LNCAP (cell line): ENCODE data around the gene CKLF.

Source experiments
- TF ChIP-seq, protein P1 (sequence below): fragments of 450-650 bp; IDR thresholded peaks from 2 replicates; pipeline ENCODE4 v1.5.1; 2017; ENCODE audit warnings: mild to moderate bottlenecking

CKLF gene

DNA sequence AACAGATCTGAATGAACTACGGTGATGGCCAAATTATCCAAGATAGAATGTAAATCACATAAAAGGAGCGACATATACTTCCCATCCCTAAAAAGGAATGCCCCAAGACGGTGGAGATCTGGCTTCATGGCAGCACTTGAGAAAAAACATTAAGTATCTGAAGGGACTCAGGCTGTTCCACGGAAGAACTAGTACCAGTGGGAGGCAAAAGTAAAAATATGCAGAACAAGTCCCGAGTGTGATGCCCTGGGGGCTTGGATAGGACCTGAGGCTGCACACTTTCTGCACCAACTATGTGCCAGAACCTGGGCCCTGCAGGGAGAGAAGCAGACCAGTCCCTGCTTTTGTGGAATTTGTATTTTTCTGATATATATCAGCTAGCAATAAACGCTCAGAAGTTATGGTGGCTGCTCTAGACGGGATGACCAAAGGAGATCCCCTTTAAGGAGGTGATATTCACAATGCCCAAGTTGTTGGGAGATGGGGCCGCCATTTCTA, 539 bp upstream of the CKLF start:
- TF ChIP-seq, protein P1, sequence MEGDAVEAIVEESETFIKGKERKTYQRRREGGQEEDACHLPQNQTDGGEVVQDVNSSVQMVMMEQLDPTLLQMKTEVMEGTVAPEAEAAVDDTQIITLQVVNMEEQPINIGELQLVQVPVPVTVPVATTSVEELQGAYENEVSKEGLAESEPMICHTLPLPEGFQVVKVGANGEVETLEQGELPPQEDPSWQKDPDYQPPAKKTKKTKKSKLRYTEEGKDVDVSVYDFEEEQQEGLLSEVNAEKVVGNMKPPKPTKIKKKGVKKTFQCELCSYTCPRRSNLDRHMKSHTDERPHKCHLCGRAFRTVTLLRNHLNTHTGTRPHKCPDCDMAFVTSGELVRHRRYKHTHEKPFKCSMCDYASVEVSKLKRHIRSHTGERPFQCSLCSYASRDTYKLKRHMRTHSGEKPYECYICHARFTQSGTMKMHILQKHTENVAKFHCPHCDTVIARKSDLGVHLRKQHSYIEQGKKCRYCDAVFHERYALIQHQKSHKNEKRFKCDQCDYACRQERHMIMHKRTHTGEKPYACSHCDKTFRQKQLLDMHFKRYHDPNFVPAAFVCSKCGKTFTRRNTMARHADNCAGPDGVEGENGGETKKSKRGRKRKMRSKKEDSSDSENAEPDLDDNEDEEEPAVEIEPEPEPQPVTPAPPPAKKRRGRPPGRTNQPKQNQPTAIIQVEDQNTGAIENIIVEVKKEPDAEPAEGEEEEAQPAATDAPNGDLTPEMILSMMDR, result no peak

DNA sequence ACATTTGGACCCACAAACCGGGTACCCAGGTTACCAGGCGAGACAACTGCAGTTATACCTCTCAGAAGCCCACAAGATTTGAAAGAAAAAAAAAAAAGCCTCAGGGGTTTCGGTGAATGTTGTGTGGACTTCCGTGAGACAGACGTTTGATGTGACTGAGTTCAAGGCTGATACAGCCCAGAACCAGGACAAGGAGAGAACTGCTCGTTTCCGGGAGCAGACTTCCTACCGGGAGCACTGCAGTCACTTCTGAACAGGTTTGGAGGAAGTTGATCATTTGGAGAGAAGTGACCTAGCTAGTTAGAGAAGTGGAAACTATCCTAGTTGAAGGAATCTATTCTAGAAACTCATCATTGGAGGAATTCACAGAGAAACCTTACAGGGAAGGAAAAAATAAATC, 847 bp downstream of the CKLF start:
- TF ChIP-seq, protein P1, result no peak

DNA sequence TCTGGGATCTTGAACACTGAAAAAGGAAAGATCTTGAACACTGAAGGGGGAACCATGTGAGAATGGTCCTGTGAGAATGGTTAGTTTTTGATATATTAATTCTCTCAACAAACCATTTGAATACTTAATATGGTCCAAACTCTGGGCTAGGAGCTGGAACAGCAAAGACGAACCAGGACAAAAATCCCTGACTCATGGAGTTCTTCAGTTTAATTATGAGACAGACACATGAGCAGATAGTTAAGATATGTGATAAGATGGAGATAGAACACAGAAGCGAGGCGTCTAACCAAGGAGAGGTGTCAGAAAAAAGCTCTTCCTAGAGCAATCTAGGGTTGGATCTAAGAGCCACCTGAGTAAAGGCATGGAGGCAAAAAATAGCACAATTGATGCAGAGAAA, 1.6 kb downstream of the CKLF start:
- TF ChIP-seq, protein P1, result no peak

DNA sequence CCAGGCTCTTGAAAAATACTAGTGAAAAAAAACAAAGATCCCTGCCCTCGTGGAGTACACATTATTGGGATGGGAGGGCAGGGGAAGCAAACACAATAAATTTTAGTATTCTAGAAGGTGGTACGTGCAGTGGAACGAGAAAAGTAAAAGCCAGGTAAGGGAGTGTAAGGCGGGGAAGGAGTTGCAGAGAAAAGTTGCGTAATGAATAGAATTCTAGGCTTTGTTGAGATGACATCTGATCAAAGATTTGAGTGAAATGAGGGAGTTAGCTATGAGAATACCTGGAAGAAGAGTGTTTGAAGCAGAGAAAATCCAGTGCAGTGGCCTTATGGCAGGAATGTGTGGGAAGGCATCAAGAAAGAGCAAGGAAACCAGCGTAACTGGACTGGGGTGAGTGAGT, 2.1 kb downstream of the CKLF start:
- TF ChIP-seq, protein P1, result no peak

DNA sequence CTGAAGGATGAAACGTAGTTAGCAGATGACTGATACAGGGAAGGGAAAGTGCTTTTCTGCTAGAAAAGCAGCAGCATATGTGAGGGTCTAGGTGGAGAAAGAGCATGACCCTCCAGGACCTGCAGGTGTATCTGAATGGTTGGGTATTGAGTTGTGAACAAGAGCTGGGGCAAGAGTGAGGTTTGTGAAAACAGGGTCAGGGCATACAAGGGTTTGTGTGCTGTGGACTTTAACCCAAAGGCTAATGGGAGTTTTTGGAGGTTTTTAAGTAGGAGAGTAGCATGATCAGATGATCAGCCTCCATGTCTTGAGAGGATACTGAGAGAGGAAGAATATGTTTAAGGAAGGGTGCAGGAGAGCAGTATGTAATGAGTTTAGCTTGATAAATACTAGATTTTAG, 7.7 kb downstream of the CKLF start:
- TF ChIP-seq, protein P1, result no peak

DNA sequence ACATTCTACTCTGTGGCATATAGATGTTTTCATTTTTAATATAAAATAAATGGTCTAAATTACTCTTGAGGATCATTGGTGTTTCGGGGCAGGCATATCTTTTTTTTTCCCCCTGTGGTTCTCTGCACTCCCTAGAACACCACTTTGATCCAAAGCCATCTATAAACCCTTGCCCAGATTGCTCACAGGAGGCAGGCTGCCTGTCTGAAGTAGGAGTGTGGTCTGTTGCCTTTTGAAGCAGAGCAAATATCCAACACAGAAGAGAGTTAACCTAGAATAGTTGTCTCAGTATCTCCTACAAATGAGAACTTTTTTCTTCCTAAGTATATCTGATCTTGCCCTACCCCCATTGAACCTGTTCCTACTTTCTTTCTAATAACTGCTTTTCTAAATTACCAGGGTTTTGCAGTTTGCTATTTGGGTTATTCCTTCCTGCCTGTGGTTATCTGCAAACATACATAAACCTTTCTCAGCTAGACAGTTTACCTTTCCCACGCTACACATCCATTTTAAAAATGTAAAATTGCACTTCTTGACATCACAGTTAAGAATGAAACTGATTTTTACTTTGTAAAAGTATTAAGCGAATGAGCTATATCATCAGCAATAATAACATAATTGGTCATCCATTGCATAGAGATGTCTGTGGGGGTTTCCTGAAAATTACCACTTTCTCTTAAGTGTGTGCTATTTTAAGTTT, 9.2 kb downstream of the CKLF start:
- TF ChIP-seq, protein P1, result no peak

DNA sequence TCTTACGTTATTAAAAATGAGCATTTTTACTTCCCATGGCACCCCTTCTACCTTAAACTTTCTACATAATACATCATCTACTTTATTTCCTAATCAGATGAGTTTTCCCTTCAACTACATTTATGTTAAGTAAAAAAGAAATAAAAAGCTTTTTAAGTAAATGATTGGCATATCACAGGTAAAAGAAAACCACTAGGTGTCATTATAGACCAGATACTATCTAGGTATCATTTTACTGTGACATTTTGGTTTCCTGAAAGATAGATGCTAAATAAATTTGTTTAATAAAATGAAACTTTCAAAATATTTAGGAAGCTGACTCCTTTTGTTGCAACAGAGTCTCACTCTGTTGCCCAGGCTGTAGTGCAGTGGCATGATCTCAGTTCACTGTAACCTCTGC, 10.0 kb downstream of the CKLF start:
- TF ChIP-seq, protein P1, result peak; percentile 25; the same call in 1 of the 2 replicates

DNA sequence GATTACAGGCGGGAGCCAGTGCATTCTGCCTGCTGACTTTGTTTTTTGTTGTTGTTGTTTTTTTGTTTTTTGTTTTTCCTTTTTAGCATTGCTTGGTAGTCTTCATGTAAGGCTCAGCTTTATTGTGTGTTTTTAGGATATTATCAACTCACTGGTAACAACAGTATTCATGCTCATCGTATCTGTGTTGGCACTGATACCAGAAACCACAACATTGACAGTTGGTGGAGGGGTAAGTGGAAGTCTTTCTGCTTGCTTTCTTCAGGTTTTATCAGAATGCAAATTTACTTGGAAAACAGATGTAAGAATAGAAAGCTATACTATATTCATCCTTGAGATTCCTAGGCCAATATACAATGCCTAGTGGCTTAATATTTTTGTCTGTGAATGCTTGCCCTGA, 10.6 kb downstream of the CKLF start:
- TF ChIP-seq, protein P1, result no peak
